C4-2B (cell line): ENCODE measurements around the gene UHRF2.

Experiments
- ZFX ChIP-seq: fragments of 450-650 bp; IDR thresholded peaks from 2 replicates; pipeline ENCODE4 v1.6.1; 2017
- TF ChIP-seq, protein P1 (sequence below): fragments of 450-650 bp; conservative IDR thresholded peaks from 2 replicates; pipeline ENCODE4 v1.5.1; 2017; ENCODE audit warnings: mild to moderate bottlenecking

- TF ChIP-seq, protein P1, sequence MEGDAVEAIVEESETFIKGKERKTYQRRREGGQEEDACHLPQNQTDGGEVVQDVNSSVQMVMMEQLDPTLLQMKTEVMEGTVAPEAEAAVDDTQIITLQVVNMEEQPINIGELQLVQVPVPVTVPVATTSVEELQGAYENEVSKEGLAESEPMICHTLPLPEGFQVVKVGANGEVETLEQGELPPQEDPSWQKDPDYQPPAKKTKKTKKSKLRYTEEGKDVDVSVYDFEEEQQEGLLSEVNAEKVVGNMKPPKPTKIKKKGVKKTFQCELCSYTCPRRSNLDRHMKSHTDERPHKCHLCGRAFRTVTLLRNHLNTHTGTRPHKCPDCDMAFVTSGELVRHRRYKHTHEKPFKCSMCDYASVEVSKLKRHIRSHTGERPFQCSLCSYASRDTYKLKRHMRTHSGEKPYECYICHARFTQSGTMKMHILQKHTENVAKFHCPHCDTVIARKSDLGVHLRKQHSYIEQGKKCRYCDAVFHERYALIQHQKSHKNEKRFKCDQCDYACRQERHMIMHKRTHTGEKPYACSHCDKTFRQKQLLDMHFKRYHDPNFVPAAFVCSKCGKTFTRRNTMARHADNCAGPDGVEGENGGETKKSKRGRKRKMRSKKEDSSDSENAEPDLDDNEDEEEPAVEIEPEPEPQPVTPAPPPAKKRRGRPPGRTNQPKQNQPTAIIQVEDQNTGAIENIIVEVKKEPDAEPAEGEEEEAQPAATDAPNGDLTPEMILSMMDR = no peak
- TF ChIP-seq ZFX = no peak
Observed at GRCh38 chr9:6538666-6539071, 125.7 kb downstream of the UHRF2 start.
